Activated CD4-positive, alpha-beta T cell treated with anti-CD3 and anti-CD28 coated beads, Interleukin-2, amount 10 ng/mL, durations not matched to agents 24 days and 14 days (primary cell): Measurements from ENCODE around the gene VEGFA. TPM values are rescaled to one million over a fixed set of nuclear protein-coding genes. Genes with fewer than 3 reads are reported as not detected.
A peak's percentile ranks its signal among the peaks of the same experiment; 100 is the strongest.

Source experiments
- DNase-seq: peaks from one replicate; pipeline ENCODE4 v3.0.0; 2022
- H3K27ac Mint-ChIP-seq: one replicate; pipeline ENCODE4 v1.8.0; 2022; ENCODE audit warnings: mild to moderate bottlenecking, mixed read lengths
- H3K27me3 Mint-ChIP-seq: one replicate; pipeline ENCODE4 v1.8.0; 2022; ENCODE audit warnings: mixed read lengths
- H3K36me3 Mint-ChIP-seq: one replicate; pipeline ENCODE4 v1.8.0; 2022; ENCODE audit warnings: low read depth, mild to moderate bottlenecking, mixed read lengths
- H3K4me1 Mint-ChIP-seq: one replicate; pipeline ENCODE4 v1.8.0; 2021; ENCODE audit warnings: mixed read lengths
- H3K4me3 Mint-ChIP-seq: one replicate; pipeline ENCODE4 v1.8.0; 2022; ENCODE audit warnings: mild to moderate bottlenecking, moderate library complexity, mixed read lengths
- H3K9me3 Mint-ChIP-seq: one replicate; pipeline ENCODE4 v1.8.0; 2021; ENCODE audit warnings: mixed read lengths
- intact Hi-C: fragments of 100-400 bp; cut with micrococcal nuclease; formaldehyde crosslinking; loops from one replicate; pipeline ENCODE4 v1.15.1; 2023
- total RNA-seq: library from RNA; stranded (reverse); gene quantifications from 2 replicates; pipeline ENCODE4 v1.2.3, GENCODE V29; 2022

The VEGFA gene
- total RNA-seq, 1 donor from 2014 or later: 62.9 TPM

DNA sequence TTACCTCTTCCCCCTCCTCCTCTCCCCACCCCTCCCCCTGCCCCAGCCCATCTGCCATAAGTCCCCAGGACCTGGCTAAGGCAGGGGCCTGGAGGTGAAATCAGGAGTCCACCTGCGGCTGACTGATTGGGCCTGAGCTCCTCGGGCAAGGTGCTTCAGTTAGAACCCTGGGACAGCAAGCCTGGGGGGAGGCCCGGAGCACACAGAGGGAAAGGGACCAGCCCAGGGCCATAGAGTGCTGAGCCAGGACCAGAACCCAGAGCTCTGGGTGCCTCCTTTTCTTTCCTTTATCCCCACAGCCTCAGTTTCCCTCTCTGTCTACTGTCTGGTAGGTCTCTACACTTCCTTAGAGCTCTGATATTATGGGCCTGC lies 35.7 kb upstream of the VEGFA start:
- Mint-ChIP-seq H3K27ac (peak overlapping the region; percentile 14), H3K36me3 (peaks cover 4% of the 10 kb centered on the region), H3K4me3 (peak overlapping the region; percentile 11), H3K4me1 (peaks cover 16% of the 10 kb centered on the region), H3K27me3 (peaks cover 2% of the 10 kb centered on the region), H3K9me3 (peaks cover 13% of the 10 kb centered on the region)
- intact Hi-C loops: no loop called here
- DNase-seq: no peak

DNA sequence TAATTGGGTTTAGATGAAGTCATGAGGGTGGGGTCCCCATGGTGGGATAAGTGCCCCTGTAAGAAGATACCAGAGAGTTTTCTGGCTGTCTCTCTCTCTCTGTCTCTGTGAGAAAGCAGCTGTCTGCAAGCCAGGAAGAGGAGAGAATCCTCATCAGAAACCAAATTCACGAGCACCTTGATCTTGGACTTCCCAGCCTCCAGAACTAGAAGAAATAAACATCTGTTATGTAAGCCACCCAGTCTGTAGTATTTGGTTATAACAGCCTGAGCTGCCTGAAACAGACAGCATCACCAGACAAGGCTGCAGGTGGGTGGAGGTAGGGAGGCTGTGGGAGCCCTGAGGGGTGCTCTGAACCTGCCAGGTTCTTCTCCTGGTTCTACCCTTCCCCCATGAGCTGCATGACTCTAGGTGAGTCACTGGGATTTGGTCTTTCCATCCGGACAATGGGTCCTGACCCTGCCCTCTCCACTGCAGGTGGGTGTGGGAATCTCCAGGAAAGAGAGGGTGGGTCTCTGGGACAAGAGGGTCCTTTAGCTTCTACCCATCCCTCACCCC lies 34.3 kb upstream of the VEGFA start:
- intact Hi-C loops: no loop called here
- no peak overlapping the region for H3K27ac Mint-ChIP-seq
- peaks cover 16% of the 10 kb centered on the region for H3K4me1 Mint-ChIP-seq

DNA sequence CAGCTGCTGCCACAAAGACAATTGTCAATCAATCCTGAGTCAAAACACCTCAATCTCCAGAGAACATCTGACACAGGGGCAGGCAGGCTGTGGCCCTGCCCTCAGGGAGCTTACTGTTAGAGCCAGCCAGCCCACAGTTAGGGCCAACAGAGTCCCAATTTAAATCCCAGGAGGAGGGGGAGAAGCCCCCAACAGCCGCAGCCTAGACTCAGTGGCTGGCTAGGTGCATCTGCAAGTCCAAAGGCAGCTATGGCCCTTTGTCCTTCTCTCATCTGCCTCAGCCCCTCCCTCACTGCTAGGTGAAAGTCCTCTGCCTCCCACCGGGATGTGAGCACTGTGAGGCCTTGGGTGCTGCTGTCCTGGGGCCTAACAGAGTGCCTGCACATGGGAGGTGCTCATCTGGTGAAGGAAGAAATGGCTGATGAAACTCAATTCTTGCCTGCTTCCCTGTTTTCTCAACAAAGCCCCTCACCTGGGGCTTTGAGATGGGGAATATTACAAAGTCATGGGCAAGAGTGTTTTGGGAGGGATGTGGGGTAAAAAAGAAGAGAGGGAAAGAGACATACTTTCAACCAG lies 33.7 kb upstream of the VEGFA start:
- Mint-ChIP-seq H3K4me3 (no peak overlapping the region), H3K27ac (no peak overlapping the region), H3K4me1 (peaks cover 16% of the 10 kb centered on the region), H3K36me3 (no peaks in the 10 kb centered on the region), H3K9me3 (peaks cover 7% of the 10 kb centered on the region), H3K27me3 (peaks cover 2% of the 10 kb centered on the region)
- intact Hi-C loops: no loop called here
- no peak for DNase-seq

More for the DNA sequence above, 34.3 kb upstream of the VEGFA start:
- peaks cover 13% of the 10 kb centered on the region for H3K9me3 Mint-ChIP-seq
- peaks cover 2% of the 10 kb centered on the region for H3K36me3 Mint-ChIP-seq
- no peak overlapping the region for H3K4me3 Mint-ChIP-seq
- peaks cover 2% of the 10 kb centered on the region for H3K27me3 Mint-ChIP-seq
- no peak for DNase-seq

DNA sequence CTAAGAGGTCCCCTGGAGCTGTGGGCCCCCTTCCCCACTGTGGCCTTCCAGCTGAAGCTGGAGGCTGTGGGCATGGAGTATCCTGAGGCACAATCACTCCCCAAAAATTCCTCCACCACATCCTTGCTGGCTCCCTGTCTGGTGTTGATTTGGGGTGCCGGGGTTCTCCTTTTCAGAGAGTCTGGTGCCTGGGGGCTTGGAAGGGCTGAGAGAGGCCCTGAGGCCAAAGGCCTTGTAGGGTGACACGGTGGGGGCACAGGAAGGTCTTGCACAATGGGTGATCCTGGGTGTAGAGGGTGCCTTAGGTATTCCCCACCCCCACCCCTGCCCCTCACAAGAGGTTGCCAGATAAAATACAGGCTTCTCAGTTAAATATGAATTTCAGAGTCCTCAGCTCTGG lies 33.2 kb upstream of the VEGFA start:
- no peak overlapping the region for H3K4me3 Mint-ChIP-seq
- peaks cover 2% of the 10 kb centered on the region for H3K27me3 Mint-ChIP-seq
- H3K27ac Mint-ChIP-seq: no peak overlapping the region
- H3K4me1 Mint-ChIP-seq: peaks cover 16% of the 10 kb centered on the region
- H3K36me3 Mint-ChIP-seq: no peaks in the 10 kb centered on the region
- H3K9me3 Mint-ChIP-seq: peaks cover 3% of the 10 kb centered on the region
- intact Hi-C loops: no loop called here
- no peak for DNase-seq

DNA sequence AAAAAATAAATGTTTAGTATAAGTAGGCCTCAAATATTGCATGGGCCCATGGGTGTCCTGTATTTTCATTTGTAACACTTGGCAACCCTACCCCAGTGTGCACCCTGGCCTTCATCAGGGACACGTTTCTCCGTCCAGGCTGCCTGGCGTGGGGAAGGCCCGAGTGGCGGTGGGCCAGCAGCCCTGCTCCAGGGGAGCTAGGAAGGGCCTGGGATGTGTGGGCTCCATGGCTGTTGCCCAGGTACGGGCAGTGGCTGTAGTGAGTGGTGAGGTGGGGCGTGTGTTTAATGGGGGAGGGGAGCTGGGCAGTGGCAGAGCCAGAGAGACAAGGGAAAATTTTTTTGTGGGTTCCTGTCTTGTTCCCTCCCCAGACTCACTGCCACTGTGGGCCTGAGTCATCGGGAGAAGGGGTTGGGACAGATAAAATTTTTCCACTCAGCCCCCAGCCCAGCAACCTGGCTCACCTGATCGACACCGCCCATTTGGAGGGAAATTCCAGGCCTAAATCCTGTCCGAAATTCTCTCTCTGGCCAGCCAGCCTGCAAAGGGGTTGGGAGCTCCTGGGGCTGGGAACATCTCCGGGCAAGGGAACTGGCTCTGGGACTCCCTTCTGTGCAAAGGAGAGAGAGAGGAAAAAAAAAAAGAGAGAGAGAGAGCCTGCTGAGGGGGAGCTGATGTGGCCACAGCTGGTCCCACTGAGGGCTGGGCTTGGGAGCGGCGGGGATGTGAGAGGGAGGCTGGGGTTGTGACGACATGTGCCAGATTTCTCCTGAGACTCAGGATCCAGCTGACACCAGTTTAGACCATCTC lies 32.5 kb upstream of the VEGFA start:
- Mint-ChIP-seq H3K36me3 (no peaks in the 10 kb centered on the region), H3K4me1 (peaks cover 16% of the 10 kb centered on the region), H3K27me3 (no peaks in the 10 kb centered on the region), H3K27ac (peak overlapping the region; percentile 5), H3K9me3 (no peaks in the 10 kb centered on the region), H3K4me3 (no peak overlapping the region)
- DNase-seq: no peak
- intact Hi-C loops: no loop called here

DNA sequence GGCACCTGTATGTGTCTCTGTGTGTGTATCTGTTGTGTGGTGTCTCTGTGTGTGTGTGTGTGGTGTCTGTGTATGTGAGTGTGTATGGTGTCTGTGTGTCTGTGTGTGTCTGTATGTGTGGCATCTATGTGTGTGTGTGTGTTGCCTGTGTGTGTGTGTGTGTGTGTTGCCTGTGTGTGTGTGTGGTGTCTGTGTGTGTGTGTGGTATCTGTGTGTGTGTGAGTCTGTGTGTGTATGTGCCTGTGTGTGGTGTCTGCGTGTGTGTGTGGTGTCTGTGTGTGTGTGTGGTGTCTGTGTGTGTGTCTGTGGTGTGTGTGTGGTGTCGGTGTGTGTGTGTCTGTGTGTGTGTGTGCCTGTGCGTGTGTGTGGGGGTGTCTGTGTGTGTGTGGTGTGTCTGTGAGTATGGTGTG lies 31.7 kb upstream of the VEGFA start:
- Mint-ChIP-seq H3K4me3 (no peak overlapping the region), H3K27me3 (no peaks in the 10 kb centered on the region), H3K4me1 (peaks cover 14% of the 10 kb centered on the region), H3K36me3 (no peaks in the 10 kb centered on the region), H3K9me3 (no peaks in the 10 kb centered on the region), H3K27ac (peak overlapping the region; percentile 5)
- DNase-seq: no peak
- intact Hi-C loops: no loop called here

DNA sequence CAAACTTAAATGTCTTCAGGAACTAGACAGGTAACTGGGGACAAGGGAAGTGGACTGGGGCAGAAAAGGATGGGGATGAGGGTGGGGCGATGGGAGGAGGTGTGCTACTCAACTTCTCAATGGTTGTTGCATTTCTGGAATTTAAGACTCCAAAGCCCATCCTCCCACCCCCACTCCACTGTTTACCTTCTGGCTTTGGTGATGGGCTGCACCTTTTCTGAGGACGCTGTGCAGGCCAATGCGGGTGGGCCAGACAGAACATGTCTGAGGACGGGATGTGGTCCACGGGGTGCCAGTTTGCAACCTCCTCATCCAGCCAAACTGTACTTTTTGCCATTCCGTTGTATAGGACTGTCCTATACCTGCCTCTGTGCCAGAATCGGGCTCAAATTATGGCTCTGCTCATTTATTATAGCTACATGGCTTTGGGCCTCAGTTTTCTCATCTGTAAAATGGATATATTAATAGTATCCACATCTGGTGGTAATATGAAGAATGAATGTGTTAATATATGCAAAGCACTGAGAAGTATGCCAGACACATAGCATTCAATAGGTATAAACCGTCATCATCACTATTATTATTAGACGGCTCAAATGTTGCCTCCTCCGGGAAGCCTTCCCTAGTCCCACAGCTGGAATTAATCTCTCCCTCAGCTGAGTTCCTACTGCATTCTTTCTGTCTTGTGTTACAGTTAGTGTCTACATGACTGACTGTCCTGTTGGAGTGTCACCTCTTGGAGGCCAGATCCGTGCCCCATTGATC lies 31.0 kb upstream of the VEGFA start:
- Mint-ChIP-seq H3K4me1 (peaks cover 9% of the 10 kb centered on the region), H3K27me3 (no peaks in the 10 kb centered on the region), H3K9me3 (no peaks in the 10 kb centered on the region), H3K4me3 (no peak overlapping the region), H3K27ac (no peak overlapping the region), H3K36me3 (no peaks in the 10 kb centered on the region)
- no peak for DNase-seq
- intact Hi-C loops: no loop called here

DNA sequence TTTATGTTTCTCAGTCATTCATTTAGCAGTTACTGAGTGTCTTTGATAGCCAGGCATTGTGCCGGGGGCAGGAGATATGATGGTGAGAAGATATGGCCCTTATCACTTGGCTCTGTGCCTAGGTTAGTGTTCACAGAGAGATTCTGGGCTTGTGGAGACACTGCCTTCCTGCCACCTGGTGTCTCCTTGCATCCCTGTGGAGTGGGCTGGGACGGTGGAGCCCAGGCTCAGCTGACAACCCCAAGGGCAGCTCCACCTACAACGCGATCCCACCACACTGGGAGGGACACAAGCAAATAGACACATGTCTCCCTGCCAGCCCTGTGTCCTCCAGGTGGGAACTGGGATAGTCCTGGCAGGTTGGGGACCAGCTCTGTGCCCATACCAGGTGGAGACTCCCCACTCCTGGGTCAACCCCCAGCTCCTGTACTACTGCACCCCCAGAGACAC lies 30.3 kb upstream of the VEGFA start:
- Mint-ChIP-seq H3K27ac (no peak overlapping the region), H3K9me3 (no peaks in the 10 kb centered on the region), H3K4me1 (peaks cover 7% of the 10 kb centered on the region), H3K36me3 (no peaks in the 10 kb centered on the region), H3K4me3 (no peak overlapping the region), H3K27me3 (no peaks in the 10 kb centered on the region)
- DNase-seq: no peak
- intact Hi-C loops: no loop called here

DNA sequence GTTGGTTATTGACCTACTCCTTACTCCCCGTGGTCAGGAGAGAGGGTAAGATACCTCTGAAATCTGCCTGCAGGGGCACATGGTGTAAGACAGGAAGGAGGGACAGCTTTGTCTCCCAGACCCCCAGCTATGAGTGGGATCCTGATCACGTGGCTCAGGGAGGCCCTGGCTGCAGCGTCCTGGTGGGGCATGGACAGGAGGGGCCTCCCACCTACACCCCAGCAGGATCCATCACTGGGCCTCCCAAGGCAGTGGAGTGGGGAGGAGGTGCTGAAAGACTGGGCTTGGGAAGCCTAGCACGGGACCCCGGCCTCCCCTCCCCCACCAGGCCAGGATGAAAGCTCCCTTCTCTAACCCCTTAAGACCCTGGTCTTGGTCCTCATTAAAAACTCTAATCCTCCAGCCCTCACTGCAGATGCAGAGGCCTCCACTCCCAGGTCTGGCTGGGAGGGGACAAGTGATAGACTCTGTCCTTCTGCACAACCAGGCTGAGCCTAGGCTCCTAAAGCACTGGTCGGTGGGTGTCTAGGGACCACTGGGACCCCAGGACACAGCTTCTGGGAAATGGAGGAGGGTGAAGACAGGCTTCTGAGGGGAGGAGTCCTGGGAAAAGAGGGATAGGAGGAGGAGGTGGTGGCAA lies 29.6 kb upstream of the VEGFA start:
- Mint-ChIP-seq H3K4me3 (no peak overlapping the region), H3K36me3 (no peaks in the 10 kb centered on the region)

DNA sequence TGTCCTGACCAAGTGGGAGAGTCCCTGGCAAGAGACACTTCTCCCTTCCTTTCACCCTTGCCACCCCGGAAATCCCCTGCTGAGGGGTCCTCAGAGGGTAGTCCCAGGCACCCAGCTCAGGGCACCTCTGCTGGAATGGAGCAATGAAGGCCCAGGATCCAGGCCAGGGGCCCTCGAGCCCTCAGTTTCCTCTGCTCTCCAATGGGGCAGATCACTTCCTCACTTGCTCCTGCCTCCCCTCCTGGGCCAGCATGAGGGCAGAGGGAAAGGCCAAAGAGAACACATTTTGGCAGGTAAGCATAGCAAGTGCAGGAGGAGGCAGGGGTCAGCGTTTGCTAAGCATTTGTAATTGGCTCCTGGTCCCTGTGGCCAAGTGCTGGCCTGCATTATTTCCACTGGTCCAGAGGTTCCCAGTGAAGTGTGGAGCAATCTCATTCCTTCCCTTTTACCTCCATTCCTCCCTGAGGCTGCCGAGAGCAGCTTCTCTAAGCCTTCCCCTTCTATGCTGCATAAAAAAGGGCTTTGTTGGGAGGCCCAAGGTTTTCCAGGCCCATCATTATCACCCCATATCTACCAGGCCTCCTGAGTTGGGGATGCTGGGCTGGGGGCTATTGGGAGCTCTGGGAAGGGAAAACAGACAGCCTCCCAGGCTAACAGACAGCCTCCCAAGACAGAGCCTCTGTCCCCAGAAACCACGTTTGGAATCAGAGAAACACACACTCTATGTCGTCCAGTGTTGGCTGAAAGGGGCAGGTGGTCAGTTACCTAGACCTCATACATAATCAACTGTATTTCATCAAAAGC lies 28.8 kb upstream of the VEGFA start:
- intact Hi-C loops: no loop called here
- Mint-ChIP-seq H3K27ac (no peak overlapping the region), H3K4me3 (no peak overlapping the region), H3K27me3 (peaks cover 4% of the 10 kb centered on the region), H3K9me3 (no peaks in the 10 kb centered on the region), H3K36me3 (no peaks in the 10 kb centered on the region), H3K4me1 (peaks cover 6% of the 10 kb centered on the region)
- DNase-seq: no peak

More for the DNA sequence above, 29.6 kb upstream of the VEGFA start:
- intact Hi-C loops: no loop called here
- peaks cover 1% of the 10 kb centered on the region for H3K27me3 Mint-ChIP-seq
- DNase-seq: no peak
- H3K4me1 Mint-ChIP-seq: peaks cover 6% of the 10 kb centered on the region
- no peak overlapping the region for H3K27ac Mint-ChIP-seq
- no peaks in the 10 kb centered on the region for H3K9me3 Mint-ChIP-seq

DNA sequence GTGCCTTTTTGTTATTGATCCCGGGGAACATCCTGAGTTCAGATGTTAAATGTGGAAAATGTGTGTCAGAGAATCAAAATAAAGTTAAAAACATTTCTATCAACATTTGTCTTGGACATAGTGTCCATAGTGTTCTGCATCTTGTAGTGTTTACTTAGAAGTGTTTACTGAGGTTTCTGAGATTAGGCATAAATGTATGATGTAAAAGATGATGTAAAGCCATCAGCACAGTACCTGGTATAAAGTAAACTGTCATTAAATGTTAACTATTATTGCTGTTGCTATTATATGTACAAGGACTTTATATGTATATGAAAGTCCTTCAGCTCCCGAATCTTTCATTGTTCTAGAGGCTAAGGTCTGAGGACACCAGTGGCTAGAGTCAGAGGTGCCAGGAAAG lies 28.2 kb upstream of the VEGFA start:
- Mint-ChIP-seq H3K4me1 (peaks cover 6% of the 10 kb centered on the region), H3K27me3 (peaks cover 6% of the 10 kb centered on the region), H3K36me3 (no peaks in the 10 kb centered on the region), H3K4me3 (no peak overlapping the region), H3K9me3 (no peaks in the 10 kb centered on the region), H3K27ac (no peak overlapping the region)
- DNase-seq: no peak
- intact Hi-C loops: no loop called here

DNA sequence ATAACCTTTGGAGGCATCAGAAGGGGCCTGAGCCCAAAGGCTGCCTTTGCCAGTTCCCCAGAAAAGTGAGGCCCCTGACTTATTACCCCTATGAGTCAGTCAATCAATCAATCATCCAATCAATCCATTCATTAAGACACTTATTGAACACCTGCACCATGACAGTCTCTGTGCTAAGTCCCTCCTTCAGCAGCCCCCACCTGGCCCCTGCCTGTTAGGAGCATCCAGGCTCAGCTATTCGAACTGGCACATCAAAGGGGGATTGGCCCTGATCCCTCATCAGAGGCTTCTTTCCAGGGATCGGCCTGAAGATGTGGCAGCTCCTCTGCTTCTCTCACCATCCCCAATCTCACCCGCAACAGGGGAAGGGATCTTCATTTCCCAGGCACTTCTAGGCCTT lies 27.7 kb upstream of the VEGFA start:
- H3K9me3 Mint-ChIP-seq: no peaks in the 10 kb centered on the region
- no peak for DNase-seq
- no peaks in the 10 kb centered on the region for H3K36me3 Mint-ChIP-seq
- no peak overlapping the region for H3K4me3 Mint-ChIP-seq
- H3K27me3 Mint-ChIP-seq: peaks cover 9% of the 10 kb centered on the region
- H3K4me1 Mint-ChIP-seq: peaks cover 5% of the 10 kb centered on the region
- no peak overlapping the region for H3K27ac Mint-ChIP-seq
- intact Hi-C loops: no loop called here
